MM.1S (cell line): ENCODE data around the gene UPF3B.
"Not testable (repeated sequence)": the region's sequence is repeated elsewhere in the genome, so short reads cannot be mapped to it uniquely, and the experiment has no call there.

ENCODE experiments used
- DNase-seq: peaks from one replicate; pipeline ENCODE4 v3.0.0-alpha.2; 2015
- H2AFZ ChIP-seq: fragments of 300-600 bp; sonication (generic); 2 replicates; pipeline ENCODE4 v1.6.0; 2016; ENCODE audit warnings: antibody characterized with exemption, low read length
- H3F3A ChIP-seq: fragments of 300-600 bp; sonication (generic); 2 replicates; pipeline ENCODE4 v1.6.1; 2016; ENCODE audit warnings: mild to moderate bottlenecking, antibody characterized with exemption, low read length, moderate library complexity, mixed read lengths; ENCODE audit not compliant: insufficient read depth
- H3K27ac ChIP-seq: fragments of 300-600 bp; sonication (generic); 2 replicates; pipeline ENCODE4 v1.5.1; 2016; ENCODE audit warnings: mild to moderate bottlenecking, low read length
- H3K27me3 ChIP-seq: fragments of 300-600 bp; sonication (generic); replicated peaks from 2 replicates; pipeline ENCODE4 v1.6.0; 2016; ENCODE audit warnings: low read length; ENCODE audit not compliant: insufficient read depth
- H3K36me3 ChIP-seq: fragments of 300-600 bp; sonication (generic); replicated peaks from 2 replicates; pipeline ENCODE4 v1.6.1; 2016; ENCODE audit warnings: mild to moderate bottlenecking, low read length, mixed read lengths; ENCODE audit not compliant: insufficient read depth
- H3K4me1 ChIP-seq: fragments of 300-600 bp; sonication (generic); 2 replicates; pipeline ENCODE4 v1.6.1; 2016; ENCODE audit warnings: low read length, mixed read lengths
- H3K4me2 ChIP-seq: fragments of 300-600 bp; sonication (generic); 2 replicates; pipeline ENCODE4 v1.6.0; 2016; ENCODE audit warnings: low read depth, low read length
- H3K4me3 ChIP-seq: fragments of 300-600 bp; sonication (generic); 2 replicates; pipeline ENCODE4 v1.5.1; 2016; ENCODE audit warnings: low read length, mixed read lengths
- H3K79me2 ChIP-seq: fragments of 300-600 bp; sonication (generic); 2 replicates; pipeline ENCODE4 v1.6.1; 2016; ENCODE audit warnings: mixed run types, low read length, mixed read lengths
- H3K9ac ChIP-seq: fragments of 300-600 bp; sonication (generic); 2 replicates; pipeline ENCODE4 v1.6.1; 2016; ENCODE audit warnings: low read length, mixed read lengths
- H3K9me2 ChIP-seq: fragments of 300-600 bp; sonication (generic); replicated peaks from 2 replicates; pipeline ENCODE4 v1.6.1; 2016; ENCODE audit warnings: mild to moderate bottlenecking, low read length, mixed read lengths; ENCODE audit not compliant: insufficient read depth
- H3K9me3 ChIP-seq: fragments of 300-600 bp; sonication (generic); replicated peaks from 2 replicates; pipeline ENCODE4 v1.6.1; 2016; ENCODE audit warnings: mild to moderate bottlenecking, low read length, mixed read lengths; ENCODE audit not compliant: insufficient read depth
- H4K20me1 ChIP-seq: fragments of 300-600 bp; sonication (generic); 2 replicates; pipeline ENCODE4 v1.6.1; 2016; ENCODE audit warnings: mild to moderate bottlenecking, low read length, moderate library complexity, mixed read lengths; ENCODE audit not compliant: insufficient read depth
- EZH2 ChIP-seq: fragments of 300-600 bp; sonication (generic); optimal IDR thresholded peaks from 2 replicates; pipeline ENCODE3; 2017; ENCODE audit warnings: low read depth, mild to moderate bottlenecking, antibody characterized with exemption, low read length, mixed read lengths
- EZH2phosphoT487 ChIP-seq: fragments of 300-600 bp; sonication (generic); IDR thresholded peaks from 2 replicates; pipeline ENCODE4 v1.6.1; 2018; ENCODE audit warnings: antibody characterized with exemption, low read length
- TF ChIP-seq, protein P1 (sequence below): fragments of 300-600 bp; sonication (generic); IDR thresholded peaks from 2 replicates; pipeline ENCODE4 v1.5.1; 2016; ENCODE audit warnings: antibody characterized with exemption, low read length, mixed read lengths

Gene UPF3B

GRCh38 chrX:119817130-119817690, 35.6 kb downstream of the UPF3B start:
- no peaks in the 10 kb centered on the region for H3K79me2 ChIP-seq
- no peak for DNase-seq
- no peak overlapping the region for H3K4me3 ChIP-seq
- no peak overlapping the region for H3K27ac ChIP-seq
- H3F3A ChIP-seq: no peaks in the 10 kb centered on the region; the same call in 1 of the 2 replicates
- no peaks in the 10 kb centered on the region for H3K9me3 ChIP-seq
- no peaks in the 10 kb centered on the region for H3K27me3 ChIP-seq
- H3K9me2 ChIP-seq: no peaks in the 10 kb centered on the region
- no peak overlapping the region for H3K4me2 ChIP-seq
- no peaks in the 10 kb centered on the region for H4K20me1 ChIP-seq
- no peaks in the 10 kb centered on the region for H3K36me3 ChIP-seq
- H2AFZ ChIP-seq: no peak overlapping the region
- H3K4me1 ChIP-seq: 0 out of 2 replicates have a peak, but pooled peaks cover 3% of the 10 kb centered on the region
- H3K9ac ChIP-seq: no peak overlapping the region
- TF ChIP-seq EZH2 (no peak), EZH2phosphoT487 (no peak)
- TF ChIP-seq, protein P1, sequence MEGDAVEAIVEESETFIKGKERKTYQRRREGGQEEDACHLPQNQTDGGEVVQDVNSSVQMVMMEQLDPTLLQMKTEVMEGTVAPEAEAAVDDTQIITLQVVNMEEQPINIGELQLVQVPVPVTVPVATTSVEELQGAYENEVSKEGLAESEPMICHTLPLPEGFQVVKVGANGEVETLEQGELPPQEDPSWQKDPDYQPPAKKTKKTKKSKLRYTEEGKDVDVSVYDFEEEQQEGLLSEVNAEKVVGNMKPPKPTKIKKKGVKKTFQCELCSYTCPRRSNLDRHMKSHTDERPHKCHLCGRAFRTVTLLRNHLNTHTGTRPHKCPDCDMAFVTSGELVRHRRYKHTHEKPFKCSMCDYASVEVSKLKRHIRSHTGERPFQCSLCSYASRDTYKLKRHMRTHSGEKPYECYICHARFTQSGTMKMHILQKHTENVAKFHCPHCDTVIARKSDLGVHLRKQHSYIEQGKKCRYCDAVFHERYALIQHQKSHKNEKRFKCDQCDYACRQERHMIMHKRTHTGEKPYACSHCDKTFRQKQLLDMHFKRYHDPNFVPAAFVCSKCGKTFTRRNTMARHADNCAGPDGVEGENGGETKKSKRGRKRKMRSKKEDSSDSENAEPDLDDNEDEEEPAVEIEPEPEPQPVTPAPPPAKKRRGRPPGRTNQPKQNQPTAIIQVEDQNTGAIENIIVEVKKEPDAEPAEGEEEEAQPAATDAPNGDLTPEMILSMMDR: no peak

DNA sequence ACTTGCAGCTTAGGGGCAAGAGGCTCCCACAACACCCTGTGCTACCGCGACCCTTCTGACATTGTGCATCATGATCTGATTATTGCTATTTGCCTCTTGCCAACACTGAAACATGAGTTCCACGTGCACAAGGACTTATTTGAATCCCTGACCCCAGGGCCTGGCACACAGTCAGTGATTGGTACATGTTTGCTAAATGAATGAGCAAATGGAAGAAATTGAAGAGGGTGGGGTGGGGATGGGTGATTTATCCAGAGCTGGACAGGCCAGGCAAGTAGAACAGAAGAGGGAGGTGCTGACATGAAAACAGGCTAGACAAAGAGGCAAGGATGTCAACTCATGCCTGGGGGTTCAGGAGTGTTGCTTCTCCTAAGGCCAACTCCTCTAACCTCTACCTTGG, 36.5 kb downstream of the UPF3B start:
- H2AFZ ChIP-seq: no peak overlapping the region
- no peaks in the 10 kb centered on the region for H3K27me3 ChIP-seq
- H3K4me3 ChIP-seq: no peak overlapping the region
- H3K4me2 ChIP-seq: no peak overlapping the region
- H3K27ac ChIP-seq: no peak overlapping the region
- H3K36me3 ChIP-seq: no peaks in the 10 kb centered on the region
- H3K9ac ChIP-seq: no peak overlapping the region
- TF ChIP-seq EZH2phosphoT487 (no peak), EZH2 (no peak)
- TF ChIP-seq, protein P1: no peak
- no peaks in the 10 kb centered on the region for H3K9me2 ChIP-seq
- no peak for DNase-seq
- no peaks in the 10 kb centered on the region for H4K20me1 ChIP-seq
- H3F3A ChIP-seq: no peaks in the 10 kb centered on the region
- no peaks in the 10 kb centered on the region for H3K4me1 ChIP-seq
- no peaks in the 10 kb centered on the region for H3K9me3 ChIP-seq
- H3K79me2 ChIP-seq: no peaks in the 10 kb centered on the region

- TF ChIP-seq, protein P1: no peak
- TF ChIP-seq EZH2phosphoT487: no peak
- no peak for TF ChIP-seq EZH2
Measured at GRCh38 chrX:119809185-119809666, 43.5 kb downstream of the UPF3B start.

GRCh38 chrX:119808461-119808860, 44.3 kb downstream of the UPF3B start:
- not testable (repeated sequence) for H3K79me2 ChIP-seq, H3K27me3 ChIP-seq, DNase-seq, H3K27ac ChIP-seq, H3K9ac ChIP-seq, H3K4me3 ChIP-seq, H3K9me3 ChIP-seq, H3F3A ChIP-seq, H2AFZ ChIP-seq, H4K20me1 ChIP-seq, H3K4me1 ChIP-seq, H3K4me2 ChIP-seq, H3K9me2 ChIP-seq, H3K36me3 ChIP-seq

More at GRCh38 chrX:119809185-119809666, 43.5 kb downstream of the UPF3B start:
- no peaks in the 10 kb centered on the region for H3F3A ChIP-seq
- no peaks in the 10 kb centered on the region for H3K27me3 ChIP-seq
- H3K4me2 ChIP-seq: no peak overlapping the region
- no peaks in the 10 kb centered on the region for H3K9me2 ChIP-seq
- H3K27ac ChIP-seq: no peak overlapping the region
- H3K79me2 ChIP-seq: no peaks in the 10 kb centered on the region
- no peak for DNase-seq
- no peaks in the 10 kb centered on the region for H3K4me1 ChIP-seq
- H4K20me1 ChIP-seq: no peaks in the 10 kb centered on the region
- no peak overlapping the region for H3K9ac ChIP-seq
- H3K9me3 ChIP-seq: no peaks in the 10 kb centered on the region
- no peak overlapping the region for H3K4me3 ChIP-seq
- no peaks in the 10 kb centered on the region for H3K36me3 ChIP-seq
- H2AFZ ChIP-seq: no peak overlapping the region
